Neural progenitor cell (in vitro differentiated cells): ENCODE measurements around the gene TPI1.
"Not testable (repeated sequence)": the region's sequence is repeated elsewhere in the genome, so short reads cannot be mapped to it uniquely, and the experiment has no call there.

Source experiments
- CTCF ChIP-seq: fragments of 200-600 bp; sonication (generic); IDR thresholded peaks from 2 replicates; pipeline ENCODE4 v1.5.1; 2017; ENCODE audit warnings: antibody characterized with exemption, mild to moderate bottlenecking
- EZH2phosphoT487 ChIP-seq: fragments of 200-600 bp; sonication (generic); IDR thresholded peaks from 2 replicates; pipeline ENCODE4 v1.6.1; 2017; ENCODE audit warnings: antibody characterized with exemption

- TF ChIP-seq CTCF, EZH2phosphoT487: not testable (repeated sequence)
Measured at GRCh38 chr12:6879824-6880223, 12.5 kb downstream of the TPI1 start.
